ENCODE data around the gene SUMO3.

SUMO3 gene

GRCh38 chr21:44853601-44854390 lies 35.9 kb upstream of the SUMO3 start:
- DNase-seq (no peak), ATAC-seq (replicated peaks) (no peak)
- Mint-ChIP-seq H3K4me1 (peaks cover 5% of the 10 kb centered on the region in 2 donors), H3K27me3 (no peaks in the 10 kb centered on the region), H3K27ac (no peak overlapping the region), H3K36me3 (peaks cover 40 to 55% of the 10 kb centered on the region in 2 donors), H3K9me3 (no peaks in the 10 kb centered on the region), H3K4me3 (no peak overlapping the region)

DNA sequence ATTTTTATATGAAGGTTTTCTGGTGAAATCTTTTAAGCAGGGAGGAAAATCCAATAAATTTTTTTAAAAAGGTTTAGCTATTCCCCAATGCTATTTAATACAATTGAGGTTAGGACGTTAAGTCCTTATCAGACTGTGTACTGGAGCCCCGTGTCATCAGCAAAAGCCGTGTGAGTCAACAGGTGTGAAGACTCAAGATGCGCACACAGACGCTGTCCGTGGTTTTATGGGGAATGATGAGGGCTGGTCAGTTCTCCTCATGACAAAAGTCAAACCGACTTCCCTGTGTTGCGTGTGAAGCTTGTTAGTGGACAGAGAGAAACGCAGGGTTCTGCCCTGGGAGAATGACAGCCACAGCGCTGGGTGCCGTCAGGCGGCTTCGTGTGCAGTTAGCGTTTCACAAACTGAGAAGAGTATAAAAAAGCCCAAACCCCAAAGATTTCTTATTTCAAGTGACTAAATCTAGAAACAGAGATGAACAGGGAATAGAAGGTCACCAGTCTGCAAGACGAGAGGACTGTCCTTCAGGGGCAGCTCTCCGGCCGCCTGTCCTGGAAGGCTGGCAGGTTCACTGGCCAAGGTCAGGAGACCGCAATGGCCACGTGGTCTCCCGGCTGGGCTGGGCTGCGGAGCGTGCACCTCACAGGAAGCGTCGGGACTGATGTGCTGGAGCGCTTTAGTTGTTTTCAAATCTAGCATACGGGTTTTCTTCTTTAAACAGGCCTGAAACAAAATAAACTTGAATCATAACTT lies 33.2 kb upstream of the SUMO3 start:
- no peak overlapping the region for H3K27ac Mint-ChIP-seq
- H3K9me3 Mint-ChIP-seq = no peaks in the 10 kb centered on the region
- H3K4me1 Mint-ChIP-seq = peaks cover 10 to 19% of the 10 kb centered on the region in 2 donors
- no peak for DNase-seq
- peaks cover 34 to 50% of the 10 kb centered on the region in 2 donors for H3K36me3 Mint-ChIP-seq
- ATAC-seq (replicated peaks) = no peak
- H3K27me3 Mint-ChIP-seq = no peaks in the 10 kb centered on the region
- no peak overlapping the region for H3K4me3 Mint-ChIP-seq

GRCh38 chr21:44850208-44850800 lies 32.4 kb upstream of the SUMO3 start:
- ATAC-seq (replicated peaks) (no peak), DNase-seq (no peak)
- Mint-ChIP-seq H3K27me3 (peaks cover 0 to 3% of the 10 kb centered on the region in 2 donors), H3K27ac (no peak overlapping the region), H3K4me1 (peaks cover 13 to 24% of the 10 kb centered on the region in 2 donors), H3K4me3 (no peak overlapping the region), H3K36me3 (peaks cover 30 to 47% of the 10 kb centered on the region in 2 donors), H3K9me3 (no peaks in the 10 kb centered on the region)

DNA sequence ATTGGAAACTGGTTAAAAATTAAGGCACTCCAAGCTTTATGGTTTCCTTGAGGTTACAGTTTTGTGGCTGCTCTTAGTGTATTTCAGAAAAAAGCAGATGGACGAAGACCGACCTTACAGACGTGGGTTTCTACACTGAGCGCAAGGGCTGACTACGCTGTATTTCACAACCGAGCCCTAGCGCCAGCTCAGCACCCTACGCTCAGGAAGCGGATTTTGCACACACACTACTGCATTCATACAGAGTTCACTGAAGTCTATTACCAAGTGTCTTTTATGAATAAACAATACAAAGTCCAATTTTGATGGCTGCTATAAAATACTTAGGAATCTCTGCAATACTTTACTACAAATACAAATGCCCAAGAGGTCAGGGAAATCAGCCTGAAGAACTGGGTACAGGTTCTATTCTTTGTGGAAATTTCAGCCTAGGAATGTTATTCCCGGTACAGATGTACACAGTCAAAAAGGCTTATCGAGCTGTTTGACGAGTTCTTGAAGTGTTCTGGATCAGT lies 31.8 kb upstream of the SUMO3 start:
- peaks cover 13 to 24% of the 10 kb centered on the region in 2 donors for H3K4me1 Mint-ChIP-seq
- H3K9me3 Mint-ChIP-seq = no peaks in the 10 kb centered on the region
- H3K27ac Mint-ChIP-seq = no peak overlapping the region
- DNase-seq = no peak
- peaks cover 25 to 41% of the 10 kb centered on the region in 2 donors for H3K36me3 Mint-ChIP-seq
- H3K4me3 Mint-ChIP-seq = no peak overlapping the region
- peaks cover 2 to 8% of the 10 kb centered on the region in 2 donors for H3K27me3 Mint-ChIP-seq
- ATAC-seq (replicated peaks) = no peak

GRCh38 chr21:44848821-44849521 lies 31.1 kb upstream of the SUMO3 start:
- no peak for DNase-seq
- no peaks in the 10 kb centered on the region for H3K9me3 Mint-ChIP-seq
- H3K36me3 Mint-ChIP-seq = peaks cover 18 to 34% of the 10 kb centered on the region in 2 donors
- ATAC-seq (replicated peaks) = no peak
- H3K27me3 Mint-ChIP-seq = peaks cover 8 to 15% of the 10 kb centered on the region in 2 donors
- H3K27ac Mint-ChIP-seq = no peak overlapping the region
- H3K4me1 Mint-ChIP-seq = peaks cover 10 to 24% of the 10 kb centered on the region in 2 donors
- no peak overlapping the region for H3K4me3 Mint-ChIP-seq

GRCh38 chr21:44847261-44848056 lies 29.6 kb upstream of the SUMO3 start:
- Mint-ChIP-seq H3K4me3 (no peak overlapping the region), H3K27me3 (peaks cover 10 to 17% of the 10 kb centered on the region in 2 donors), H3K36me3 (peaks cover 8 to 23% of the 10 kb centered on the region in 2 donors), H3K4me1 (peaks cover 8 to 24% of the 10 kb centered on the region in 2 donors), H3K27ac (peak overlapping the region; percentile 20), H3K9me3 (no peaks in the 10 kb centered on the region)
- DNase-seq = no peak
- no peak for ATAC-seq (replicated peaks)

GRCh38 chr21:44846485-44847260 lies 28.8 kb upstream of the SUMO3 start:
- DNase-seq = peak; percentile 43

DNA sequence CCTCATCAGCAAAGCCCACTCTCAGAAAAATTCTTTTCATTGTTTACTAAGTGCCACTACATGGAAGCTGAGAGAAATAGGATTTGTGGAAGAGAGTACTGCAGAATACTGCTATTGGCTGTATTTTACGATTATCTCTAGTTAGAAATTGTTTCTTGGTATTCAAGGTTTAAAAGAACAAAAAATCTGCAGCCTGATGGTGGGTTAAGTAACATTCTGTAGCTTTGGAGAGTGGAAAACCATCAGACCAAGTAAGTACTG lies 28.3 kb upstream of the SUMO3 start:
- DNase-seq (no peak), ATAC-seq (replicated peaks) (no peak)
- peak overlapping the region; percentile 65 for H3K27ac Mint-ChIP-seq
- peaks cover 8 to 19% of the 10 kb centered on the region in 2 donors for H3K36me3 Mint-ChIP-seq
- no peaks in the 10 kb centered on the region for H3K9me3 Mint-ChIP-seq
- H3K4me3 Mint-ChIP-seq = peak overlapping the region; percentile 47 to 78
- H3K27me3 Mint-ChIP-seq = peaks cover 19 to 30% of the 10 kb centered on the region in 2 donors
- peaks cover 8 to 24% of the 10 kb centered on the region in 2 donors for H3K4me1 Mint-ChIP-seq

More at GRCh38 chr21:44846485-44847260, 28.8 kb upstream of the SUMO3 start:
- H3K27me3 Mint-ChIP-seq = peaks cover 15 to 25% of the 10 kb centered on the region in 2 donors
- peaks cover 8 to 19% of the 10 kb centered on the region in 2 donors for H3K36me3 Mint-ChIP-seq
- H3K27ac Mint-ChIP-seq = peak overlapping the region; percentile 65
- peaks cover 8 to 24% of the 10 kb centered on the region in 2 donors for H3K4me1 Mint-ChIP-seq
- H3K4me3 Mint-ChIP-seq = peak overlapping the region; percentile 47 to 78
- no peaks in the 10 kb centered on the region for H3K9me3 Mint-ChIP-seq
- peak; percentile 85 to 87 for ATAC-seq (replicated peaks)

- peaks cover 5 to 15% of the 10 kb centered on the region in 2 donors for H3K36me3 Mint-ChIP-seq
- H3K27me3 Mint-ChIP-seq = peaks cover 23 to 32% of the 10 kb centered on the region in 2 donors
- H3K27ac Mint-ChIP-seq = peak overlapping the region; percentile 65
- no peaks in the 10 kb centered on the region for H3K9me3 Mint-ChIP-seq
- ATAC-seq (replicated peaks) = peak; percentile 68 to 80
- DNase-seq = peak; percentile 21
- H3K4me3 Mint-ChIP-seq = peak overlapping the region; percentile 47 to 78
- H3K4me1 Mint-ChIP-seq = peaks cover 8 to 24% of the 10 kb centered on the region in 2 donors
Observed at GRCh38 chr21:44845418-44846223, 27.8 kb upstream of the SUMO3 start.

GRCh38 chr21:44844256-44844655 lies 26.4 kb upstream of the SUMO3 start:
- no peaks in the 10 kb centered on the region for H3K9me3 Mint-ChIP-seq
- peaks cover 32 to 41% of the 10 kb centered on the region in 2 donors for H3K27me3 Mint-ChIP-seq
- no peak for ATAC-seq (replicated peaks)
- H3K36me3 Mint-ChIP-seq = peaks cover 5 to 6% of the 10 kb centered on the region in 2 donors
- DNase-seq = no peak
- no peak overlapping the region for H3K27ac Mint-ChIP-seq
- no peak overlapping the region for H3K4me3 Mint-ChIP-seq
- peaks cover 8 to 24% of the 10 kb centered on the region in 2 donors for H3K4me1 Mint-ChIP-seq

DNA sequence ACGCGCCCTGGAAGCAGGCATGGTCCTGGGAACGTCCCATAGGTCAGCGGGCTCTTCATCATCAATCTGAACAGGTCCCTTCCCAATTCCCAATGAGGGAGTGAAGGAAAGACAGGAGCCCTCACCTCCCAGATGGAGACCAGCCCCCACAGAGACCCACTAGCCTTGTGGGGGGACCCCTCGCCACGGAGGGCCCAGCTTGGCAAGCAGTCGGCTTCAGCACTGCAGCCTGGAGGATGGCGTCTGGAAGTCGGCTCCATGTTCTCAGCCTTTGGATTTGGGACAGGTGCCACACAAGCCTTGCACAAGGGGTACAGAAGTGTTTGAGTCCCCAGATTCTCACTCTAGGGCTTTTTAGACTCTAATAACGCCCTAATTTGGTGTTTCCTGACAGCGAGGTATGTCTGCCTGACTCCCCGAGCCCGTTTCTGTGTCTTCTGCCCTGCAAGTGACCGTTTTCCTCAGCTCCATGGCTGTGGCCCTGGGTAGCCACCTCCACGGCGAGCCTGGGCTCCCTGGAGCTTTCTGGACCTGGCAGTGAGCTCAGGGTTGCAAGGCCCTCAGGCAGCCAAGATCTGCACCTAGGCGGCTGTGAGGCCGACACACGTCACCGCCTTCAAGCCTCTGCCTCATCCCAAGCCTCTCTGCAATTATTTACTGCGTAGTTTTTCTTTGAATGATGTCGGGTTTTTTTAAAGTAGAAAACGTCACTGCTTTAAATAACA lies 25.0 kb upstream of the SUMO3 start:
- H3K27me3 Mint-ChIP-seq = peaks cover 36 to 50% of the 10 kb centered on the region in 2 donors
- H3K4me1 Mint-ChIP-seq = peaks cover 10 to 24% of the 10 kb centered on the region in 2 donors
- no peak overlapping the region for H3K27ac Mint-ChIP-seq
- H3K9me3 Mint-ChIP-seq = no peaks in the 10 kb centered on the region
- H3K4me3 Mint-ChIP-seq = no peak overlapping the region
- no peak for ATAC-seq (replicated peaks)
- H3K36me3 Mint-ChIP-seq = no peaks in the 10 kb centered on the region
- DNase-seq = no peak

Measured in stimulated activated naive B cell treated with anti-CD40 and anti-IgM and Interleukin-4, amounts not matched to agents 10 μg/mL and 1 μg/mL and 100 μg/mL, for 72 hours (primary cell).